Glomerular visceral epithelial cell (primary cell): ENCODE results near the gene DMRTC2.

Source experiments
- DNase-seq: peaks from one replicate; pipeline ENCODE4 v3.0.0-alpha.2; 2016; ENCODE audit errors: extremely low spot score

The DMRTC2 gene

DNA sequence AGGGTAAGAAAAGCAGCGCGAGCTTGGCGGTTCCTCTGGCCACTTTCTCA lies at the start of gene DMRTC2:
TSS of gene DMRTC2 (plus strand) at position 42 of the 50 bp plus-strand sequence. CDS start 2,387 bp downstream, outside the sequence.
- DNase-seq: no peak

DNA sequence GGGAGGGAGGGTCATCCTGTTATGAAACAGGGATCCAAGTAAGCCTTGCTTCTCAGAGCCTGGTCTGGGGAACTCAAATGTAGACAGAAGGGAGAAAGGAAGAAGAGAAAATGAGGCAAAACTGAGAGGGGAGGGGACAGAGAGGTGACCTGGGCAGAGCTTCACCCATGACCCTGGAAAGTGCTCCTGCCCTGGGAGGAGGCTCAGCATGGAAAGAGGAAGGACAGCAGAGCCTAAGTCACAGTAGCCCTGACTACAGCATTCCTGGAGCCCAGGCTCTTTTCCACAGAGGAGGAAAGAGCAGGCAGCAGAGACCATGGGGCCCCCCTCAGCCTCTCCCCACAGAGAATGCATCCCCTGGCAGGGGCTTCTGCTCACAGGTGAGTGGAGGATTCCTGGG lies 48.5 kb upstream of the DMRTC2 start, which contains the start of gene CEACAM3:
TSS of gene CEACAM3 (plus strand) at position 226 of the 400 bp plus-strand sequence. CDS start at position 317, 91 bp downstream.
- no peak for DNase-seq

DNA sequence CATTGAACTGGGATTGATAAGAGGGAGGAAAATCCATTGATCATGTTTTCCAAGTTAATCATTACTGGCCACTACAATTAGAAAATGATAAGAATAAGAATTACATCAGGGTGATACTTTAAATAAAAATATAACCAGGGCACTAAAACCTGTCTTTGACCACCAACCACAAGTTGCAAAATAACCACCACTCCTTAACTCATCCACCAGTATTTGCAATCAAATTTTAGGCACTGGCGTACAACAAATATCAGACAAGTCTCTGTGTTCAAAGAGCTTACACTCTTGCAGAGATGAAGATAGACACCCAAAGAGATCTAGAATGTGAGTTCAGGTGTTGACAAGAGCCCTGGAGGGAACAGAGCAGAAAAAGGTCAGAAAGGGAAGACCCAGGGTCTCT lies 47.9 kb upstream of the DMRTC2 start:
- DNase-seq: no peak

DNA sequence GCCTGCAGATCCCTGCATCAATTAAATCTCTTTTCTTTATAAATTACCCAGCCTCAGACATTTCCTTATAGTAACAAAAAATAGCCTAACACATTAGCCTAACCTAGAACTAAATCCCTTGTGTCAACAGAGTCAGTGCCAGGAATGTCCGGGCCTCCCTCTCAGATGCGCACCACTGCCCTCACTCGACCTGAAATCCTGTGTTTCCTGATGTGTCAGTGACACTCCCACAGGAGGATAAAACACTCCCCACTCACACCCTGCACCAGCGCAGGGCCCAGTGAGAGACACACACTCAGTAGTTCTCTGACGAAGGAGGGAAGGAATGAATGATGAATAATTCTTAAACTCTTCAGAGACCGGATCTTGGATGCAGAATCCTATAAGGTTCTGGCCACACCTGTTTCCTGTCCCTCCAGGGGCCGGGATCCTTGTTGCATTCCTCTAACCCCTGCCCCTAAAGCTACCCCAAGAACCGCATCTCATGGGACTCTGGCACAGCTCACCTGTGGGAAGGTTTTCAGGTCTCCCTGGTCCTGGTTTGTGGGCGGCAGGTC lies 45.3 kb upstream of the DMRTC2 start:
- peak; percentile 49 for DNase-seq

DNA sequence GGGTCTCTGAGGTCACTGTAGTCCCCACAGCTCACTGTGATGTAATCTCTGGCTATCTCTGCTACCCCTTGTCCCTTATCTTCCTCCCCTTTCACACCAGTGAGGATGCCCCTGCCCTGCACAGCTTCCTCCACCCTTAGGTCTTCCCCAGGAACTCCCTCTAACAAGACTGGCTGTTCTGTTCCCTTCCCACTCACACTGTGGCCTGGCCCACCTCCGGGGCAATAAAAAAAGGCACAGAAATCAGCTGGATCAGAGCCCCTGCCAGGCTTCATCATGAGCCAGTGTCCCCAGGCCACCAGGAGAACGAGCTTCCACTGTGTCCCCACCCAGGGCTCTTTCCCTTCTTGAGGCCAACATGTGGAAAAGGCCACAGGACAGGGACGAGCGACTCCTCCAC lies 43.8 kb upstream of the DMRTC2 start:
- no peak for DNase-seq

DNA sequence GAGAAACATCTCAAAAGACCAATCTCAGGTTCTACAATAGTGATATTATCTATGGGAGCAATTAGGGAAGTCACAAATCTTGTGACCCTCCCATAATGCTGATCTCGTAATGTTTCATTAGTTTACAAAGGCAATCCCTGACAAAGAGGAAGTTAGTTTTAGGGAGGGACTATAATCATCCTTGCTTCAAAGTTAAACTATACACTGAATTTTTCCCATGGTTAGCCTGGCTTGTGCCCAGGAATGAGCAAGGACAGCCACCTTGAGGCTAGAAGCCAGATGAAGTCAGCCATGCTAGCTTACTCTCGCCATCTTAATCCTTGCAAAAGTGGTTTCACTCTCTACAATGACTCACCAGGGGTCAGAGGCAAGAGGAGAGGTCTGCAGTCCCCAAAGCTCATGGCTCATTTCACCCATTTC lies 43.0 kb upstream of the DMRTC2 start:
- DNase-seq: no peak

DNA sequence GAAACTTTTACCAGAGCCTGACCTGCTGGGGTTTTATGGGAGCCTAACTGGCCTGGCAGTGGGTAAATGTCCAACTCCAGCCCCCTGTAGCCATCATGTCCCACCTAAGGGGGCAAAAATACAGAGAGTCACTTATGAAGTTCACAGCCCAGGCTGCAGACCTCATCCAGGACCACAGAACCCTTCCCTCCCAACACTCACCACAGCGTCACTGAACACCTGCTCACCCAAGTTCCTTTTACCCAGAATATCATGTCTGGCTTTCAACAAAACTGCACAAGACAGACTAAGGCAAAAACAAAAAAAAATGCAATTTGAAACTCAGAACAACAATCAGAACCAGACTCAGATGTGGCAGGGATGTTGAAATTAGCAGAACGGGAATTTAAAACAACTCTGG lies 42.1 kb upstream of the DMRTC2 start:
- no peak for DNase-seq

DNA sequence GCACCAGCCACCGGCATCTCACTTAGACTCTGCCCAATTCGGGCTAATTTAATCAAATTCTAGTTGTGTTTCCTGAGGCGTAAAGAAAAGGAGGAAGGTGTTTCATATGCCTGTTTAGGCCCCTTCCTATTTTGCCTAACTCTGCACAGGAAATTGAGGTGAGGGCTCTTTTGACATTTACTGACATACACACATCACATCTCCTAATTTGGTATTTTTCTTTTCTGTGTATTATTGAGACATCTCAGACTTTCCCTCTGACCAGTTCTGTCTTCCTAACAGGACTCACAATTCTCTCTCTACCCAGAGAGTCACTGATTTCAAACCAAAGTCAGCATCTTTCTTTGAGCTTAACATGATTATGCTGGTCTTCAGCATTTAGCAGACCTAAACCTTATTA lies 40.5 kb upstream of the DMRTC2 start:
- no peak for DNase-seq

DNA sequence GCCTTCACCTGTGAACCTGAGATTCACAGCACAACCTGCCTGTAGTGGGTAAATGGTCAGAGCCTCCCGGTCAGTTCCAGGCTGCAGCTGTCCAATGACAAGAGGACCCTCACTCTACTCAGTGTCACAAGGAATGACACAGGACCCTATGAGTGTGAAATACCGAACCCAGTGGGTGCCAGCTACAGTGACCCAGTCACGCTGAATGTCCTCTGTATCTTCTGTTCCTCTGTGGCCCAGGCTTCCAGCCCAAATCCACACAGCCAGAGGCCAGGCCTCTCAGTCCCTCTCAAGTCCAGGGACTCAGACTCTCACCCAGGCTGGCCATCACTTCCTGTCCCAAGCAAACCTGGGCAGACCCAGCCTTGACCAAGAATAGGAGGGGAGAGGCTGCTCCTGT lies 37.7 kb upstream of the DMRTC2 start:
- DNase-seq: no peak

DNA sequence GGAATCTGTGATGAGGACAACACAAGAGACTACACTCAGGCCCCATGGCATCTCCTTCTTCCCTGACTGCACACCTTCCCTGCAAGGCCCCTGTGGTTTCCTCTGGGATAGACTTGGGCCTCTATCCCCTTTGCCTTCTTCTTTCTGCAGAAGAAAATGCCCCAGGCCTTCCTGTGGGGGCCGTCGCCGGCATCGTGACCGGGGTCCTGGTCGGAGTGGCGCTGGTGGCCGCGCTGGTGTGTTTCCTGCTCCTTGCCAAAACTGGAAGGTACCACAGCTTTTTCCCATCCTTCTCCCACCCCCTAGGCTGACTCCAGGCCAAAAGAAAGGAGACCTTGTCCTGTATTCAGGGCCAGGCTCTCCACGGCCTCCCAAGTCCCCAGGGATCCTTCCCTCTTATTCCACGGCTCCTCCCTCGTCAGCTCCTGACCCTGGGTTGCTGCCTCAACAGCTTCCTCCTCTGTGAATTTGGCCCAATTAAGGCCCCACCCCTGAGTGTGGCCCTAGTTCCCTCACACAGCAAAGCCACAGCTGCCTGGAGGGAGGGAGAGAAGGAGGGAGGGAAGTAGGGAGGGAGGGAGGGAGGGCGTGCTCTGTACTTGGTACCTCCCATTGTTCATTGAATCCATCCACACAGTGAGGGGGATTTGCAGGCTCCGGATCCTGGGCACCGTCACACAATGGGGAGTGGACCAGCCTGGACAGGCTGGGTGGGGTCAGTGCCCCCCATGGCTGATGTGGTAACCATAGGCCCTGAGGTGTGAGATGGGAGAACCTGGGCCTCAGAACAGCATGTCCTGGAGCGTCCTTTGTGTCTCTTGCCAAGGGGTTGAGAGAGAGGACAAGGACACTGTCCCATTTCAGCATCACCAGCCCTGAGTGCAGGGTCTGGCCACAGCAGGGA lies 35.9 kb upstream of the DMRTC2 start:
- DNase-seq: no peak

DNA sequence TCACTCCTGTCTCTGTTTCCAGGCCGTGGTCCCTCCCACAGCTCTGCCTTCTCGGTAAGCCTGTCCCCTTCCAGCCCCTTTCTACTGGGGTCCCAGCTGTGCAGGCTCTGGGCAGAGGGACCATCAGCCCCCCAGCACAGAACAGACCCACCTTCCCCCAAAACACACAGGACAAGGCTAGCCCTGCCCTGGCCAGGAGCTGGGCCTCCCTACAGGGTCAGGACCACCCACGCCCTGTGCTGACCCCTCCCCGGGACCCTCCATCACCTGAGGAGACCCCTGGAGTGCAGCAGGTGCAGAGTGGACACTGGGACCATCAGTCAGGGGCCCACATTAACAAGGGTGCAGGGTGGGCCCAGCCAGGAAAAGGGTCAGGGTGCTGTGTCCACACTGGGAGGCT lies 34.5 kb upstream of the DMRTC2 start:
- DNase-seq: no peak

DNA sequence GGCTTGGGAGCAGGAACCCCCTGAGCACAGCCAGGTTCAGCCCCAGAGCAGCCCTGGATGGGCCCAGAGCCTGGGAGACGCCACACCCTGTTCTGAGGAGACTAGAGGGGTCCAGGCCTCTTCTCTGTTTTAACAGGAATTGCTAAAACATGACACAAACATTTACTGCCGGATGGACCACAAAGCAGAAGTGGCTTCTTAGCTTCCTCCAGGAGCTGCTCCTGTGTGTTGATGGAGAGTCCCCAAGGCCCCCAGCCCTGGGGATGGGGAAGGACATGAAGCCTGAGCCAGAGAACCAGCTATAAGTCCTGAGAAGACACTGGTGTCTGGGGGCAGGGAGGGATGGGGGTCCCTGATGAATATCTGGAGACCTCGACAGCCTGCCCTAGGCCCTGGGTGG lies 33.8 kb upstream of the DMRTC2 start:
- DNase-seq: no peak

DNA sequence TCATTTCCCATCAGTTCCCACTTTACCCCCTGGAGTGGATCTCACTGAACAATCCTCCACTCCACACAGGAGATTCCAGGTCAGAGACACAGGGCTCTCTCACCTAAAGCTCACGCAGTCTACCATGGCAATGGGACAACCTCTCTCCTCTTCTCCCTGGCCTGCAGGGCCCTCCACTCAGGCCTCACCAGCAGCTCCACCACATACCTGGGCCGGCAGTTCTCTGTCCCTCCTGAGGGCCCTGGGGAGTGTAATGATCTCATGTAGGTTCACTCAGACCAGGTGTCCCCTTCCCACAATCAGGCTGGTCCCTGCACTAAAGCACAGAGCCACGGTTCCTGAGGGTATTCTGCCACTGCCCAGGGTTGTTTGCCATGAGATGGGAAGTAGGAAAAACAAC lies 32.9 kb upstream of the DMRTC2 start:
- no peak for DNase-seq

DNA sequence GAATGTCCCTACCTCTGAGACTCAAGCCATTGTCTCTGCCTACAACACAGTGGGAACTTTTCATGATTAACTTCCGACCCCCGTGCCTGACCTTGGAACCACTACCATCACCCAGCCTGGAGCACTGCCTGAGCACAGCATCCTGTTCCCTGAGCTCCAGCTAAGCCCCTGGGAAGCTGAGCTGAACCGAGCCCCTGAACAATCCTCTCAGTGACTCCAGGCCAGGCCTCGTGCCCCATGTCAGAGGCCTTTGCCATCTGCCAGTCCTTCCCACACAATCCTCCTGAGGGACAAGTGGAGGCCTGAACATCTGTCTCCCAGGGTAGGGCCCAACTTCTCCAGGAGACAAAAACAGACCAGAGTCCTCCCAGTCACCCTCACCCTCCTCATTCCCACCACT lies 30.9 kb upstream of the DMRTC2 start:
- no peak for DNase-seq

DNA sequence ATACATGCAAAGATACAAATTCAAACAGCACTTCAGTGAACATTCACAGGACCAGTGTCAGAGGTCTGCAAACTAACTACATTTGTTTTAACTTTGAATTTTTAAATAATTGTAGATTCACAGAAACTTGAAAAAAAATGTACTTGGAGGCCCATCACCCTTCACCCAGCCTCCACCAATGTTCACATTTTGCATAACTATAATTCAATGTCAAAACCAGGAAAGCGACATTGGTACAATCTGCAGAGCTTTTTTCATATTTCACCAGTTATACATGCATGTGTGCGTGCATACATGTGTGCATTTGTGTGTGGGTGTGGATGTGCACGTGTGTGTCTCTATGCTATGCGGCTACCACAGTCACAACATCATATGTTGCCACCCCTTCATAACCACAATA lies 29.5 kb upstream of the DMRTC2 start:
- DNase-seq: no peak

DNA sequence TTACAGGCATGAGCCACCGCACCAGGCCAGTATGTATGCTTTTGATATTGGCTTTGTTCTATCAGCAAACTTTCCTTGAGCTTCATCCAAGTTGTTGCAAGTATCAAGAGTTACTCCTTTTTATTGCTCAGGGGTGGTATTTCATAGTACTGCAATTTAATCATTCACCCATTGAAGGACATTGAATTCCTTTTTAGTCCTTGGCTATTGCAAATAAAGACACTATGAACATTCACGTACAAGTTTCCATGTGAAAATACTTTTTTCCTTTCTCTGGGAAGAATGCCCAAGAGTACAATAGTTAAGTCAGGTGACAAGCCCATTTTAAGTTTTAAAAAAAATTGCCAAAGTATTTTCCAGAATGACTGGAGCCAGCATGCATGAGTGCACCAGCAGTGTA lies 28.1 kb upstream of the DMRTC2 start:
- no peak for DNase-seq

DNA sequence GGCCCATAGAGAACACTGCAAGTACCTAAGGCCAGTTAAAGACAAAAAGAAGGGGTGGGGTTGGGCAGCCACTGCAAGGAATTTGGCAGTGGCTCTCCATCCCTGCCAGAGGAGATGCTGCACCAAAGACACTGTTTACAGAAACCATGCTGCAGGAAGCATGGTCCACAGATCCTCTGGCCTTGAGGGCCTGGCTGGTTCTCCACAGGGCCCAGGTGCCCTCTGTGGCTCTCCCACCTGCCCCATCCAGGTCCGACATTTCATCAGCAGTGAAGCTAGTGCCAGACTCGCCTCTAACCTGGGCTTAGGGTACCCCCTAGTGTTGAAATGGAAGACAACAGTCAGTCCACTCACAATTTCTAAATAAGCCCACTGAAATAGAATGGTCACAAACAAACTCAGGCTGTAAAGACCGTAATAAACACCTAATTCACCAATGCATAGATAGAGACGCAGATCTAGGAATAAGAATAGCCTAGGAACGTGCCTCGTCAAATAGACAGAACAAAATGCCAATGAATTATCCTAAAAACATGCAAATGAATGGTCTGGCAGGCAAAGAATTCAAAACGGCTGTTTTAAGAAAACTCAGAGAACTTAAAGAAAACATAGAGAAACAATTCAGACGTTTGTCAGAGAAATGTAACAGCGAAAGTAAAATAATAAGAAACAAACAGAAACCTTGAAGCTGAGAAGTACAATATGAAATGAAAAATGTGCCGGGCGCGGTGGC lies 23.7 kb upstream of the DMRTC2 start:
- peak; percentile 46 for DNase-seq

DNA sequence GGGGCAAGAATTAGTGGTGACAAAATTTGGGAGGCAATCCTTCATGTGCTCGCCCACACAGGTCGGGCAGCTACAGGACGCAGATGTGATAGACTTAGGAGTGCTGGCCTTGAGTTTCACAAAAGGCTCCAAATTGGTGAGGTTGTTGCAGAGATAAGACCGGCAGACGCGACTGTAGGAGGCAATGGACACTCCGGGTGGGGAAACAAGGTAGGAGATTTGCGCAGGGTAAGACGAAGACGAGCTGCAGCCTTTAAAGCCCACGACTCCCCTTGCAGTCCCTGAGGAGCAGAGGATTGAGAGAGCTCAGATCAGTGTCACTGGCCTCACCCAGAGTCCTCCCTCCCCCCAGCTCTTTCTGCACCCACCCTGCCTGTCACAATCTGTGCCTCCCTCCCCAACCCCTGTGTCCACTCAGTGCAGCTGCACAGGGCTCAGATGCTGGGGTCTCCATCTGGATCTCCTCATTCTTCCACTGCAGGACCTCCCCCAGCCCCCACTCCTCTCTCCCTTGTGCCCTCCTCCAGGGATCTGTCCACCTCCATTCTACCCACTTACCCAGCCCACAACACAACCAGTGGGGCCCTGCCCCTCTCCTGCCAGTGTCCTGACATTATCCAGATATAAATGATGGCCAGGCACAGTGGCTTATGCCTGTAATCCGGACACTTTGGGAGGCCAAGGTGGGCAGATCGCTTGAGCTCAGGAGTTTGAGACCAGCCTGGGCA lies 6.7 kb upstream of the DMRTC2 start:
- DNase-seq: no peak

DNA sequence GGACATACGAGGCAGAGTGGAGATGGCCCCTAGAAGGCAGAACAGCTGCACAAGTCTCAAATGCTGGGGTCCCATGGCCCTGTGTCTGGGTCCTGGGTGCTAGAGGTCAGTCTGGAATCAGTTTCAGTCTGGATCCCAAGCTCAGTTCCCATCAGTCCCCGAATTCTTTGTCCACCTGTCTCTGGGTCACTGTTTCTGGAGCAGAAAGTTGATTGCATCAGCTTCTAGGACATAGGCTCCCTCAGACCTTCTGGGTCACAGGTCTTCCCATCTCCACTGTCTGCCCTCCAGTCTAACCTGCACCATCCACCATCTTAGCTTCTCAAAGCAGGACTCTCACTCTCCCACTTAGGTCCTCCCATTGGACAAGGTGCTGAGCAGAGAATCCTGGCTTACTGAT lies 5.6 kb upstream of the DMRTC2 start:
- no peak for DNase-seq

DNA sequence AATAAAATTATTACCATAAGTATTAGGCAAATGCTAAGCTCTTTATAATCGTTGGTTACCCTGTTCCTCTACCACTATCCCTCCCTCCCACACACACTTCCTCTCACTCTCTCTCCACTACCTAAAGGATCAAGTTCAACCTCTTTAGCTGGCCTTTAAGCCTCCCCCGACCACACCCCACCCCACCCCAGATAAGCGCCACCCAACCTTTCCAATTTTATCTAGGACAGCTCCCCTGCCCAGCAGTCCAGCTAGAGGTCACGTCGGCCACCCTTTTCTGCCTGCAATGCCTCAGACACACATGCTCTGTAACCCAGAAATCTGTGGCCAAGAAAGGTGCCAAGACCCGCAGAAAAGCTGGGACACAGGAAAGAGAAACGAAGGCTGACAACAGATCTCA lies 1.5 kb upstream of the DMRTC2 start:
- DNase-seq: no peak

DNA sequence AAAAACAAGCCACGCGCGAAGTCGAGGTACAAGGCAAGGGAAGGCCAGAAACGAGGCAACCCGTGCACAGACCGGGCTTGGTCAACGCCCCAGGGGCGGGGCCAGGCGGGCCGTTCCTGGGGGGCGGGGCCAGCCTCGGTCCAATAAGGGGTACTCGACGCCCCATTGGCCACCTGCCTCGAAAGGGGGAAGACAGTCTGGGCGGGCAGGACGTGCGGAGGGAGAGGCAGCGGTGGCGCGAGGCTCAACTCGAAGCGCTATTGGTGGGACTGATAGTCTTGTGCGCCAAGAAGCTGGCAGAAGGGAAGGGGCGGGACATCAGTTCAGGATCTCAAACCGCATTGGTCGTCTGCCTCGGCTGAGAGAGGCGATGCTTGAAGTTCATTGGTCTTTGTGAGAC lies 241 bp upstream of the DMRTC2 start, which contains the start of gene LYPD4:
TSS of gene LYPD4 (minus strand) at position 83 of the 400 bp plus-strand sequence. CDS start 5,398 bp downstream, outside the sequence.
- DNase-seq: no peak

DNA sequence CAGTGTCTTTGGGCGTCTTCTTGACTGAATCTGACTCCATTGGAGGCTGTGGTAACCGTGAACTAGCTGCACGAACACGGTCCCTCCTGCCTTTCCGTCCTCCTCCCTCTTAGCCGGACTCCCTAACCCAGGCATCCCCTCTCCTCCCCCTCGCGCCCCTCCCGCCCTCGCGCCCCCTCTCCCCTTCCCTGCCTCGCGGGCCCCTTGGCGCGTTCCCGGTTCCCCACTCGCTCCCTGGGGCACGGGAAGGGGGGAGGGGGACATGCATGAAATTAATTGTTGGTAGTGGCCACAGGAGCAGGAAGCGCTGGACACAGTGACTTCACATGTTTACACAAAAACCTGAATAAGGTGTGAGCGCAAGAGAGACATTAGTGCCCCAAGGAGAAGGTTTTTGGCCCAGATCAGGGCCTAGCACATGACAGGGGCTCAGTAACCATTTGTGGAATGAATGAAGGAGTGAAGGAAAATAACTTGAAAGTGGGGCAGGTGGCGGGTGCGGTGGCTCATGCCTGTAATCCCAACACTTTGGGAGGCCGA lies 279 bp downstream of the DMRTC2 start:
- no peak for DNase-seq
